Myocyte (in vitro differentiated cells): Measurements from ENCODE around the gene GFI1B. TPM values are rescaled to one million over a fixed set of nuclear protein-coding genes. Genes with fewer than 3 reads are reported as not detected.
"Not testable (repeated sequence)": the region's sequence is repeated elsewhere in the genome, so short reads cannot be mapped to it uniquely, and the experiment has no call there.

ENCODE experiments used
- DNase-seq: peaks from one replicate; pipeline ENCODE4 v3.0.0-alpha.2; 2012; ENCODE audit warnings: low read depth
- total RNA-seq: library from RNA; depleted of rRNA; stranded (reverse); fragments of >200 nt; gene quantifications from 2 replicates; pipeline ENCODE4 v1.2.3, GENCODE V29; 2014

Gene GFI1B
- total RNA-seq, 1 donor from 2014 or later: not detected

GRCh38 chr9:132967908-132968307, 10.6 kb upstream of the GFI1B start:
- DNase-seq: not testable (repeated sequence)

GRCh38 chr9:132969783-132970182, 8.7 kb upstream of the GFI1B start:
- no peak for DNase-seq

- no peak for DNase-seq
Observed at GRCh38 chr9:132970324-132971062, 8.0 kb upstream of the GFI1B start.

- no peak for DNase-seq
Observed at GRCh38 chr9:132973166-132973565, 5.3 kb upstream of the GFI1B start.

GRCh38 chr9:132973713-132974112, 4.8 kb upstream of the GFI1B start:
- DNase-seq: no peak

- no peak for DNase-seq
Observed at GRCh38 chr9:132975961-132976360, 2.5 kb upstream of the GFI1B start.

GRCh38 chr9:132976571-132976970, 1.9 kb upstream of the GFI1B start:
- DNase-seq: no peak

GRCh38 chr9:132978112-132978450, 413 bp upstream of the GFI1B start:
- no peak for DNase-seq

GRCh38 chr9:132980157-132980556, 1.7 kb downstream of the GFI1B start:
- no peak for DNase-seq

GRCh38 chr9:132982458-132982857, 4.0 kb downstream of the GFI1B start:
- DNase-seq: no peak

GRCh38 chr9:132983491-132984201, 5.2 kb downstream of the GFI1B start:
- DNase-seq: no peak

- DNase-seq: no peak
Observed at GRCh38 chr9:132984202-132985070, 5.9 kb downstream of the GFI1B start.

GRCh38 chr9:132985071-132985350, 6.5 kb downstream of the GFI1B start:
- no peak for DNase-seq

GRCh38 chr9:132985489-132985888, 7.0 kb downstream of the GFI1B start:
- peak; percentile 73 for DNase-seq

GRCh38 chr9:132986114-132986513, 7.6 kb downstream of the GFI1B start:
- DNase-seq: no peak

- DNase-seq: no peak
Observed at GRCh38 chr9:132986640-132987620, 8.4 kb downstream of the GFI1B start.

- DNase-seq: no peak
Observed at GRCh38 chr9:132988244-132989013, 9.9 kb downstream of the GFI1B start.

GRCh38 chr9:132989014-132989310, 10.5 kb downstream of the GFI1B start:
- no peak for DNase-seq

GRCh38 chr9:132989414-132989996, 11.0 kb downstream of the GFI1B start:
- no peak for DNase-seq

GRCh38 chr9:132989998-132990557, 11.6 kb downstream of the GFI1B start:
- peak; percentile 36 for DNase-seq
